ENCODE data around the gene SCUBE1. TPM values are rescaled to one million over a fixed set of nuclear protein-coding genes. Genes with fewer than 3 reads are reported as not detected.

SCUBE1 gene
- total and polyA plus RNA-seq, 2 donors (not counting 3 experiments of a cell fraction or from before 2014, with no cell fraction given): 0.07 TPM; not detected in 1

GRCh38 chr22:43160497-43161126, 182.6 kb downstream of the SCUBE1 start:
- no peak overlapping the region for H3K4me2 ChIP-seq (ENCODE audit: insufficient read depth, low read length)
- no peak for DNase-seq (ENCODE audit: low read depth, low spot score)
- ChIA-PET POLR2A (interaction anchor here (0.6 kb wide), 1 partner anchor 53 kb away, joined by 3 read pairs; no protein-coding TSS in a partner anchor), CTCF (no interaction called here)
- H3K27me3 ChIP-seq (ENCODE audit: control insufficient read depth in 2 of 2, insufficient read depth in 2 of 2, low read length in 2 of 2): no peaks in the 10 kb centered on the region
- H3K9me3 ChIP-seq (replicated peaks; ENCODE audit: control insufficient read depth, insufficient read depth, low read length): no peaks in the 10 kb centered on the region
- intact Hi-C loops (cut with micrococcal nuclease) (no loop called here), dilution Hi-C loops (cut with MboI; ENCODE audit: extremely low pct_ligation_motif_present, low sequenced_read_pairs) (no loop called here)
- no peaks in the 10 kb centered on the region for H3K4me1 ChIP-seq (ENCODE audit: control insufficient read depth, extremely low read depth, insufficient read depth, low read length)
- FAIRE-seq: no peak
- BruUV-seq (replicated peaks): no TSS peak
- H3K36me3 ChIP-seq (ENCODE audit: control insufficient read depth in 2 of 2, extremely low read depth in 1 of 2, insufficient read depth in 2 of 2, low read length in 2 of 2): peaks cover 0 to 12% of the 10 kb centered on the region in 2 experiments
- TF ChIP-seq JUN (IDR thresholded peaks at IDR 0.05; ENCODE audit: borderline replicate concordance, insufficient read depth, insufficient read length, low read depth) (no peak), MAX (IDR thresholded peaks at IDR 0.05; ENCODE audit: insufficient read depth, insufficient read length) (no peak), POLR2A (IDR thresholded peaks at IDR 0.05; ENCODE audit: low read depth, low read length) (no peak), CTCF (IDR thresholded peaks at IDR 0.05; ENCODE audit: extremely low read depth in 1 of 2, insufficient read depth in 1 of 2, low read depth in 1 of 2, low read length in 2 of 2) (no peak), EZH2 (IDR thresholded peaks at IDR 0.05; ENCODE audit: borderline replicate concordance, low read depth, low read length, severe bottlenecking) (no peak), MYC (IDR thresholded peaks at IDR 0.05; ENCODE audit: low read depth, low read length) (no peak), POLR2AphosphoS5 (IDR thresholded peaks at IDR 0.05; ENCODE audit: insufficient read depth, low read depth, low read length) (no peak)
- no peak overlapping the region for H3K9ac ChIP-seq (replicated peaks; ENCODE audit: extremely low read depth, insufficient read depth, low read length)
- H3K27ac ChIP-seq (ENCODE audit: insufficient read depth, low read depth, low read length): no peak overlapping the region
- H3K4me3 ChIP-seq (replicated peaks in 1 of 3; ENCODE audit: insufficient read depth in 1 of 3, low read depth in 1 of 3, low read length in 3 of 3): no peak overlapping the region
- no peaks in the 10 kb centered on the region for H4K20me1 ChIP-seq (replicated peaks; ENCODE audit: control insufficient read depth, extremely low read depth, insufficient read depth, low read length)
- H2AFZ ChIP-seq (ENCODE audit: low read depth, low read length): no peak overlapping the region
- peaks cover 25% of the 10 kb centered on the region for H3K79me2 ChIP-seq (ENCODE audit: control insufficient read depth, insufficient read depth, low read length)
- no peaks in the 10 kb centered on the region for H3K9me1 ChIP-seq (replicated peaks; ENCODE audit: control insufficient read depth, extremely low read depth, insufficient read depth, low read length)

All from endothelial cell of umbilical vein (primary cell).